ENCODE measurements around the gene B3GAT3. TPM values are rescaled to one million over a fixed set of nuclear protein-coding genes. Genes with fewer than 3 reads are reported as not detected.
A peak's percentile ranks its signal among the peaks of the same experiment; 100 is the strongest.
"Not testable (repeated sequence)": the region's sequence is repeated elsewhere in the genome, so short reads cannot be mapped to it uniquely, and the experiment has no call there.

B3GAT3 gene
- polyA plus RNA-seq, 2 donors, result 14.9 to 25.4 TPM

DNA sequence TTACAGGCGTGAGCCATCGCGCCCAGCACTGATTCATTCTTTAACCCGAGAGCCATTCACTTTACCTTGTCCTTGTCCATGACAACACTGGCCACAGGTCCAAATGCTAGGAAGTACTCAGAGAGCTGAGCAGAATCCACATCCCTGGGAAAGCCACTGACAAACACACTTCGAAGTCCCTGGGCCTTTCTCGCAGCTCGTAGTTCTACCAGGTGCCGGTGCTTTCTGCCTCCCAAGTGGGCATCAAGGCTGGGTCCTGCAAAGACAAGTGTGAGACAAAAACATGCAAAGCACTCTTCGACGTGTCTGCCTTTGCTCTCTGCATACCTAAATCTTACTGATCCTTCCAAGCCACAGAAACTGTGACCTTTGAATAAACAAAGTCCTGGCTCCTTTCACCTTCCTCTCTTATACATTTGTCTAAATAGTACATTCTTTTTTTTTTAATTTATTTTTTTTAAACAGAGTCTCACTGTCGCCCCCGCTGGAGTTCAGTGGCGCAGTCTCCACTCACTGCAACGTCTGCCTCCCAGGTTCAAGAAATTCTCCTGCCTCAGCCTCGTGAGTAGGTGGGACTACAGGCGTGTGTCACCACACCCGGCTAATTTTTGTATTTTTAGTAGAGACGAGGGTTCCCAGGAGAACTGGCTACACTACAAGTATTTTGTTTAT is 32.7 kb downstream of the B3GAT3 start:
- no peaks in the 10 kb centered on the region for H3K9me3 ChIP-seq (ENCODE audit: control insufficient read depth in 2 of 2, insufficient read depth in 1 of 2, low read depth in 1 of 2, low read length in 1 of 2)
- H3K4me3 ChIP-seq (ENCODE audit: low read depth in 1 of 2, low read length in 2 of 2), result no peak overlapping the region
- H3K36me3 ChIP-seq (ENCODE audit: control insufficient read depth in 2 of 2, insufficient read depth in 2 of 2, low read length in 1 of 2), result peaks cover 2 to 10% of the 10 kb centered on the region in 2 donors
- H3K27me3 ChIP-seq (ENCODE audit: control insufficient read depth in 1 of 2, insufficient read depth in 2 of 2, low read length in 2 of 2), result no peaks in the 10 kb centered on the region
- 55 to 61% methylated on average over 18 of the region's 18 CpGs for WGBS, 2 donors
- H3K27ac ChIP-seq (ENCODE audit: low read depth in 2 of 2, low read length in 1 of 2), result peak overlapping the region in 1 of 2 donors; percentile 10
- H3K4me1 ChIP-seq (ENCODE audit: control insufficient read depth in 2 of 2, insufficient read depth in 2 of 2, low read length in 1 of 2), result peaks cover 2 to 6% of the 10 kb centered on the region in 2 donors

DNA sequence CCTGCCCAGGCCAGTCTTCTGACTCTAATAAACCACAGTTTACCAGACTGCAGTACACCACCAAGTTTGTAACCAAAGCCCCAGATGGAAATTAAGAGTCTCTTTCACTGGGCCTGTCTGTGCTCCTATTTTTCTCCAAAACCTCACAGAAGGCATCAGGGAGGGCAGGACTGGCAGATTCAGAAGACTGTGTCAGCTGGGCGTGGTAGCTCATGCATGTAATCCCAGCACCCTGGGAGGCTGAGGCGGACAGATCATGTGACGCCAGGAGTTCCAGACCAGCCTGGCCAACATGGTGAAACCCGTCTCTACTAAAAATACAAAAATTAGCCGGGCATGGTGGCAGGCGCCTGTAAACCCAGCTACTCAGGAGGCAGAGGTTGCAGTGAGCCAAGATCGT is 36.4 kb downstream of the B3GAT3 start:
- H3K4me3 ChIP-seq (ENCODE audit: low read depth in 1 of 2, low read length in 2 of 2); H3K9me3 ChIP-seq (ENCODE audit: control insufficient read depth in 2 of 2, insufficient read depth in 1 of 2, low read depth in 1 of 2, low read length in 1 of 2); H3K4me1 ChIP-seq (ENCODE audit: control insufficient read depth in 2 of 2, insufficient read depth in 2 of 2, low read length in 1 of 2); H3K27me3 ChIP-seq (ENCODE audit: control insufficient read depth in 1 of 2, insufficient read depth in 2 of 2, low read length in 2 of 2): not testable (repeated sequence)
- Histone ChIP-seq H3K36me3 (ENCODE audit: control insufficient read depth in 2 of 2, insufficient read depth in 2 of 2, low read length in 1 of 2) (peaks cover 7 to 13% of the 10 kb centered on the region in 2 donors), H3K27ac (ENCODE audit: low read depth in 2 of 2, low read length in 1 of 2) (peak overlapping the region; percentile 10 to 33)
- WGBS, 2 donors, result 81 to 82% methylated on average over 7 of the region's 7 CpGs

DNA sequence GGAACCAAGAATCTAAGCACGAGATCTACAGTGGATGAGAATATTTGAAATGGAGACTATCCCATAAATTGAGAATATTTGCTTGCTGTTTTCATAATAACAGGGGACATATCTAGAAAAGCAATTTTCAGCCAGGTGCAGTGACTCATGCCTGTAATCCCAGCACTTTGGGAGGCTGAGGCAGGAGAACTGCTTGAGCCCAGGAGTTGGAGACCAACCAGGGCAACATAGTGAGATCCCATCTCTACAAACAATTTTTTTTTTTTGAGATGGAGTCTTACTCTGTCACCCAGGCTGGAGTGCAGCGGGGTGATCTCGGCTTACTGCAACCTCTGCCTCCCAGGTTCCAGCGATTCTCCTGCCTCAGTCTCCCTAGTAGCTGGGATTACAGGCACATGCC is 40.1 kb downstream of the B3GAT3 start:
- whole genome bisulfite sequencing, 2 donors, result 97 to 99% methylated on average over 4 of the region's 4 CpGs
- not testable (repeated sequence) for H3K27ac ChIP-seq (ENCODE audit: low read depth in 2 of 2, low read length in 1 of 2); H3K27me3 ChIP-seq (ENCODE audit: control insufficient read depth in 1 of 2, insufficient read depth in 2 of 2, low read length in 2 of 2); H3K4me1 ChIP-seq (ENCODE audit: control insufficient read depth in 2 of 2, insufficient read depth in 2 of 2, low read length in 1 of 2); H3K9me3 ChIP-seq (ENCODE audit: control insufficient read depth in 2 of 2, insufficient read depth in 1 of 2, low read depth in 1 of 2, low read length in 1 of 2); H3K4me3 ChIP-seq (ENCODE audit: low read depth in 1 of 2, low read length in 2 of 2)
- peaks cover 7 to 19% of the 10 kb centered on the region in 2 donors for H3K36me3 ChIP-seq (ENCODE audit: control insufficient read depth in 2 of 2, insufficient read depth in 2 of 2, low read length in 1 of 2)

DNA sequence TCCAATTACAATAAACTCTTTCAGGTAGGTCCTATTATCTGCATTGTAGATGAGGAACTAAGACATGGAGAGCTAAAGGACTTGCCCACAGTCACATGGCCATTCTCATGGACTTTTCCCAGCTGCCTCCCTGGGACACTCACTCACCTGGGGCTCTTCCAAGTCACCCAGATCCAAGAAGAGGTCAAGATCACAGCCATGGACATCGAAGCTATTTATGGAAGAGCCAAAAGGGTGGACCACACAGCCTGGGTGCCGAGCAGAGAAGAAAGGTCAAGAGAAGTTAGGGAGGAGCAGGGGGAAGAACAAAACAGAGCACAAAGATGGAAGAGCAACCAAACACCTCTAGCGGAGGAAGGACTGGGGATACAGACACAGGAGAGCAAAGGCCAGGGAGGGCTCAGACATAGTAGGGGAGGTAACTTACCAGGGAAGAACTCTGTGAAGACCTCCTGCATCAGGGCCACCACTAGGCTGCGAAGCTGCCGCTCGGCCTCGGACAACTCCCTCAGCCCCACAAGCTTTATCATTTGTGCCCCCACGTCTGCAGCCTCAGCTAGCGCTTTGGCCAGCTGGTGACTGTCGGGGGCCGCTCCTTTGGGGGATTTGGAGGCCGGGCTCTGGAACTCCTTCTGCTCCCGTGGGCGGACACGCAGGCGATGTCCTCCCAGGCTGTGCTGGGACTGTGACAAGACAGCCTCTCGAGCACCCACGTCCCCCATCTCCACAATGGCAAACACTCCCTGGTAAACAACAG is 40.6 kb downstream of the B3GAT3 start:
- H3K4me3 ChIP-seq (ENCODE audit: low read depth in 1 of 2, low read length in 2 of 2), result no peak overlapping the region
- H3K36me3 ChIP-seq (ENCODE audit: control insufficient read depth in 2 of 2, insufficient read depth in 2 of 2, low read length in 1 of 2), result peaks cover 7 to 18% of the 10 kb centered on the region in 2 donors
- H3K27ac ChIP-seq (ENCODE audit: low read depth in 2 of 2, low read length in 1 of 2), result no peak overlapping the region
- WGBS, 2 donors, result 94 to 95% methylated on average over 18 of the region's 18 CpGs
- H3K4me1 ChIP-seq (ENCODE audit: control insufficient read depth in 2 of 2, insufficient read depth in 2 of 2, low read length in 1 of 2), result peaks cover 0 to 4% of the 10 kb centered on the region in 2 donors
- H3K9me3 ChIP-seq (ENCODE audit: control insufficient read depth in 2 of 2, insufficient read depth in 1 of 2, low read depth in 1 of 2, low read length in 1 of 2), result no peaks in the 10 kb centered on the region
- H3K27me3 ChIP-seq (ENCODE audit: control insufficient read depth in 1 of 2, insufficient read depth in 2 of 2, low read length in 2 of 2), result no peaks in the 10 kb centered on the region

DNA sequence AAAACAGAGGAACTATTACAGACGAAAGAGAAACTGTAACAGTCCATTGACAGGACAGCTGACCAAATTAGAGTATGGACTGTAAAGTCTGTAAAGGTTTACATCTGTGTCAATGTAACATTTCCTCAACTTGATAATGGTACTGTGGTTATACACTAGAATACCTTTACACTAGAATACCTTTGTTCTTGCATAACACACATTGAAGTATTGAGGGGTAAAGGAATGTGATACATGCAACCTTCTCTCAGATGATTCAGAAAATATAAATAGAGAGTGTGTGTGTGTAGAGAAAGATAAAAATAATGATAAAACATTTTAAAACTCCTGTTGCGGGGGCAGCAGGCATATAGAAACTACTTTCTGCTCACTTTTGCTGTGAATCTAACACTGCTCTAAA is 42.5 kb downstream of the B3GAT3 start:
- WGBS, 2 donors, result 91 to 96% methylated on average over 2 of the region's 2 CpGs
- H3K4me3 ChIP-seq (ENCODE audit: low read depth in 1 of 2, low read length in 2 of 2), result no peak overlapping the region
- H3K36me3 ChIP-seq (ENCODE audit: control insufficient read depth in 2 of 2, insufficient read depth in 2 of 2, low read length in 1 of 2), result peaks cover 5 to 18% of the 10 kb centered on the region in 2 donors
- H3K27me3 ChIP-seq (ENCODE audit: control insufficient read depth in 1 of 2, insufficient read depth in 2 of 2, low read length in 2 of 2), result no peaks in the 10 kb centered on the region
- no peaks in the 10 kb centered on the region for H3K9me3 ChIP-seq (ENCODE audit: control insufficient read depth in 2 of 2, insufficient read depth in 1 of 2, low read depth in 1 of 2, low read length in 1 of 2)
- no peak overlapping the region for H3K27ac ChIP-seq (ENCODE audit: low read depth in 2 of 2, low read length in 1 of 2)
- H3K4me1 ChIP-seq (ENCODE audit: control insufficient read depth in 2 of 2, insufficient read depth in 2 of 2, low read length in 1 of 2), result peaks cover 0 to 8% of the 10 kb centered on the region in 2 donors

DNA sequence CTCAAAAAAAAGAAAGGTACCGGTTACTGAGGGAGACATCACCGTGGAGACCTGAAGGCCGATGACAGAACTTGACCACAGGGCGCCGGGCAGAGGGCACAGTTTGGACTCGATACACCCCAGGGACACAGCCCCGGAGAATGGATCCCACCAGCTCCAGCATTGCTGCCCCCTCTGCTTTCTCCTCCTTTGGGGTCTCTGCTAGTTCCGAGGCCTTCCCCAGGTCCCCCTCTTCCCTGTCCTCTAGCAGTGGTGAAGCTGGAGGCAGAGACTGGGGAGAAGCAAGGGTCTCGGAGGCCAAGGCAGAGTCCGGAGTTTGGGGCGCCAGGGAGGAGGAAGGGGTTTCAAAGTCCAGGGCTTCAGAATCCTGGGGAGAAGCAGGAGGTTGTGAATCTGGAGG is 43.2 kb downstream of the B3GAT3 start:
- H3K9me3 ChIP-seq (ENCODE audit: control insufficient read depth in 2 of 2, insufficient read depth in 1 of 2, low read depth in 1 of 2, low read length in 1 of 2), result no peaks in the 10 kb centered on the region
- peaks cover 0 to 8% of the 10 kb centered on the region in 2 donors for H3K4me1 ChIP-seq (ENCODE audit: control insufficient read depth in 2 of 2, insufficient read depth in 2 of 2, low read length in 1 of 2)
- peaks cover 5 to 18% of the 10 kb centered on the region in 2 donors for H3K36me3 ChIP-seq (ENCODE audit: control insufficient read depth in 2 of 2, insufficient read depth in 2 of 2, low read length in 1 of 2)
- H3K4me3 ChIP-seq (ENCODE audit: low read depth in 1 of 2, low read length in 2 of 2), result no peak overlapping the region
- WGBS, 2 donors, result 95 to 97% methylated on average over 11 of the region's 11 CpGs
- H3K27me3 ChIP-seq (ENCODE audit: control insufficient read depth in 1 of 2, insufficient read depth in 2 of 2, low read length in 2 of 2), result no peaks in the 10 kb centered on the region
- no peak overlapping the region for H3K27ac ChIP-seq (ENCODE audit: low read depth in 2 of 2, low read length in 1 of 2)

DNA sequence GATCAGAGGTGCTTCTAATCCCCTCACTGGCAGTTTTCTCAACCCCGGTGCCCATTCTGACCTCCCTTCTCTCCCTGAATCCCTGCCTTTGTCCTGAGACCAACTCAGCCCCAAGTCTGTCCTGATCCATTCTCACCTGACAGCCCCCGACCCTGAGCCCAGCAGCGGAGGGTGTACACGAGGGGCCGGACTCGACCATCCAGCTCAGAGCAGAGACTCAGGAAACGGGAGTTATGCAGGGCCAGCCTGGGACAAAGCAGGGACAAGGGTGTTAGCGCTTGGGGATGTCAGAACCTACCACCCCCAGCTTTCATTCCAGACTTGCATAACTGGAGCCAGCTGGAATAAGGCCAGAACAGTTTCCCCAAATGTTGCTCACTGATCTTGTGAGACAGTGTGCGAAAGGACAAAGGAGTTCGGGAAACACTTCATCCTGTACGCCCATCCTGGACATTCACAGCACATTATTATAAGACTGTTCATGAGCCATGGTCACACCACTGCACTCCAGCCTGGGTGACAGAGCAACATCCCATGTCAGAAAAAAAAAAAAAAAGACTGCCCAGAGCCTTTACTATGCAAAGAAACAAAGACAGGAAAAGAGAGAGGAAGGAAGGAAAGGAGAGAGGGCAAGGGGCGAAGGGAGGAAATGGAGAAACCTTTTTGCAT is 44.6 kb downstream of the B3GAT3 start:
- peak overlapping the region; percentile 65 to 78 for H3K27ac ChIP-seq (ENCODE audit: low read depth in 2 of 2, low read length in 1 of 2)
- no peaks in the 10 kb centered on the region for H3K9me3 ChIP-seq (ENCODE audit: control insufficient read depth in 2 of 2, insufficient read depth in 1 of 2, low read depth in 1 of 2, low read length in 1 of 2)
- no peak overlapping the region for H3K4me3 ChIP-seq (ENCODE audit: low read depth in 1 of 2, low read length in 2 of 2)
- peaks cover 0 to 8% of the 10 kb centered on the region in 2 donors for H3K4me1 ChIP-seq (ENCODE audit: control insufficient read depth in 2 of 2, insufficient read depth in 2 of 2, low read length in 1 of 2)
- peaks cover 5 to 18% of the 10 kb centered on the region in 2 donors for H3K36me3 ChIP-seq (ENCODE audit: control insufficient read depth in 2 of 2, insufficient read depth in 2 of 2, low read length in 1 of 2)
- 69 to 72% methylated on average over 12 of the region's 12 CpGs for WGBS, 2 donors
- H3K27me3 ChIP-seq (ENCODE audit: control insufficient read depth in 1 of 2, insufficient read depth in 2 of 2, low read length in 2 of 2), result no peaks in the 10 kb centered on the region

DNA sequence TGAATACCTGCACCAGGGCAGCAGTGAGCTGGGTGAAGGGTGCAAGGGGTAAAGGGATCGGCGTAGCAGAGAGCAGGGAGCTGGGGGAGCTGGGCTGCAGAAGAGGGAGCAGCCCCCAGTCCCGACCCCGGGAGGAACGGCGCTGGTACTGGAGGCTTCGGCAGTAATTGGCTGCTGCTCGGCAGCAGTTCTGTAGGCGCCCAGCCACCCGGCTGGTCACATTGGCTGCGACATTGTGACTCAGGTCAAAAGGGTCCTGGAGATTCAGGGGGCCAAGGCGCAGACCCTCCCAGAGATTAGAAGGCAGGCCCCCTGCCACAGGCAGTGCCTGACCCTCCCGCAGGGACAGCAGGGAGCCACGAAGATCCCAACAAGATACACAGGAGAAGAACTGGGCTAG is 45.9 kb downstream of the B3GAT3 start:
- Histone ChIP-seq H3K4me1 (ENCODE audit: control insufficient read depth in 2 of 2, insufficient read depth in 2 of 2, low read length in 1 of 2) (peaks cover 0 to 8% of the 10 kb centered on the region in 2 donors), H3K36me3 (ENCODE audit: control insufficient read depth in 2 of 2, insufficient read depth in 2 of 2, low read length in 1 of 2) (peaks cover 2 to 18% of the 10 kb centered on the region in 2 donors), H3K27ac (ENCODE audit: low read depth in 2 of 2, low read length in 1 of 2) (peak overlapping the region in 1 of 2 donors; percentile 25), H3K4me3 (ENCODE audit: low read depth in 1 of 2, low read length in 2 of 2) (no peak overlapping the region), H3K9me3 (ENCODE audit: control insufficient read depth in 2 of 2, insufficient read depth in 1 of 2, low read depth in 1 of 2, low read length in 1 of 2) (no peaks in the 10 kb centered on the region), H3K27me3 (ENCODE audit: control insufficient read depth in 1 of 2, insufficient read depth in 2 of 2, low read length in 2 of 2) (no peaks in the 10 kb centered on the region)
- WGBS, 2 donors, result 89% methylated on average over 14 of the region's 14 CpGs

DNA sequence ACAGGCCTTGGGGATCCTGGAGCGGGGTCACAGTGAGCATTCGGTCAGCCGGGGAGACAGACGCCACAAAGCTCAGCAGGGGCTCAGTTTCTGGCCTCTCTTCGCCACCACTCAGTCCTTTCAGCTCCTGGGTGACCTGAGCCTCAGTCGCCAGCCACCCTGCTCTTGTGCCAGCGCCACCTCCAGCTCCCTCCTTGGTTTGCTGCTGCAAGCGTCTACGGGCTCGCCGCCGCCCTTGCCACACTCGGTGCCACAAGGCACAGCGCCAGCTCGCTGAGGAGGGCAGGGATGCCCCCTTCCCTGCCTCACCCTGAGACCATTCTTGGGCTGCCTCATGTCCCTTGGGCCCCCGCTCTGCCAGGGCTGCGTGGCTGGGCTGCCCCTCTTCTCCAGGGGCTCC is 46.6 kb downstream of the B3GAT3 start:
- Histone ChIP-seq H3K36me3 (ENCODE audit: control insufficient read depth in 2 of 2, insufficient read depth in 2 of 2, low read length in 1 of 2) (peaks cover 0 to 23% of the 10 kb centered on the region in 2 donors), H3K4me3 (ENCODE audit: low read depth in 1 of 2, low read length in 2 of 2) (peak overlapping the region in 1 of 2 donors; percentile 83), H3K27ac (ENCODE audit: low read depth in 2 of 2, low read length in 1 of 2) (peak overlapping the region; percentile 47 to 94), H3K9me3 (ENCODE audit: control insufficient read depth in 2 of 2, insufficient read depth in 1 of 2, low read depth in 1 of 2, low read length in 1 of 2) (no peaks in the 10 kb centered on the region), H3K27me3 (ENCODE audit: control insufficient read depth in 1 of 2, insufficient read depth in 2 of 2, low read length in 2 of 2) (no peaks in the 10 kb centered on the region), H3K4me1 (ENCODE audit: control insufficient read depth in 2 of 2, insufficient read depth in 2 of 2, low read length in 1 of 2) (peaks cover 0 to 8% of the 10 kb centered on the region in 2 donors)
- 45 to 49% methylated on average over 16 to 17 of the region's 17 CpGs for WGBS, 2 donors

Measured in esophagus (tissue), 2 donors.